NCI-H146 treated with DMSO at 0.1 percent for 48 hours (cell line): ENCODE results near the gene COL23A1.
"Not testable (repeated sequence)": the region's sequence is repeated elsewhere in the genome, so short reads cannot be mapped to it uniquely, and the experiment has no call there.

ENCODE experiments used
- DNase-seq: peaks from one replicate; lab custom pipeline; 2025; ENCODE audit not compliant: unreplicated experiment; lab: John Stamatoyannopoulos, UW

Gene COL23A1

GRCh38 chr5:178236126-178236525 lies 354.1 kb downstream of the COL23A1 start:
- no peak for DNase-seq

- DNase-seq, result no peak
These were observed 354.6 kb downstream of the COL23A1 start for GRCh38 chr5:178235588-178235974.

- DNase-seq, result no peak
These were observed 355.2 kb downstream of the COL23A1 start for GRCh38 chr5:178234750-178235587.

- no peak for DNase-seq
These were observed 356.0 kb downstream of the COL23A1 start for GRCh38 chr5:178234121-178234749.

- no peak for DNase-seq
These were observed 357.2 kb downstream of the COL23A1 start for GRCh38 chr5:178232920-178233429.

- peak; percentile 32 for DNase-seq
These were observed 357.9 kb downstream of the COL23A1 start, which contains the start of gene PHYKPL for GRCh38 chr5:178232124-178232919. TSS of gene PHYKPL (minus strand) at chr5:178232802. CDS start at chr5:178232550, 252 bp downstream.

- no peak for DNase-seq
These were observed 358.6 kb downstream of the COL23A1 start for GRCh38 chr5:178231539-178232123.

GRCh38 chr5:178230879-178231538 lies 359.2 kb downstream of the COL23A1 start:
- no peak for DNase-seq

- no peak for DNase-seq
These were observed 360.3 kb downstream of the COL23A1 start for GRCh38 chr5:178229861-178230260.

- not testable (repeated sequence) for DNase-seq
These were observed 361.1 kb downstream of the COL23A1 start for GRCh38 chr5:178229111-178229510.

GRCh38 chr5:178228609-178229008 lies 361.6 kb downstream of the COL23A1 start:
- no peak for DNase-seq

- DNase-seq, result no peak
These were observed 362.3 kb downstream of the COL23A1 start for GRCh38 chr5:178227929-178228328.

- DNase-seq, result no peak
These were observed 363.0 kb downstream of the COL23A1 start for GRCh38 chr5:178227138-178227659.

GRCh38 chr5:178225174-178225573 lies 365.0 kb downstream of the COL23A1 start:
- no peak for DNase-seq

GRCh38 chr5:178224403-178224802 lies 365.8 kb downstream of the COL23A1 start:
- DNase-seq, result no peak

- no peak for DNase-seq
These were observed 366.3 kb downstream of the COL23A1 start for GRCh38 chr5:178223828-178224335.

- no peak for DNase-seq
These were observed 366.9 kb downstream of the COL23A1 start for GRCh38 chr5:178223196-178223773.

- no peak for DNase-seq
These were observed 367.9 kb downstream of the COL23A1 start for GRCh38 chr5:178222292-178222691.

GRCh38 chr5:178221853-178222252 lies 368.3 kb downstream of the COL23A1 start:
- no peak for DNase-seq

GRCh38 chr5:178221282-178221681 lies 368.9 kb downstream of the COL23A1 start:
- no peak for DNase-seq
